Activated T-cell treated with anti-CD3 and anti-CD28 coated beads, Interleukin-2, amount 50 U/mL, for 24 hours (primary cell): ENCODE results near the gene S100A13.
"Not testable (repeated sequence)": the region's sequence is repeated elsewhere in the genome, so short reads cannot be mapped to it uniquely, and the experiment has no call there.

Experiments
- DNase-seq: peaks from one replicate; pipeline ENCODE4 v3.0.0-alpha.2; 2020
- H3K27ac Mint-ChIP-seq: 2 replicates; pipeline ENCODE4 v1.8.0; 2020; ENCODE audit warnings: mild to moderate bottlenecking, mixed read lengths
- H3K27me3 Mint-ChIP-seq: 2 replicates; pipeline ENCODE4 v1.8.0; 2020; ENCODE audit warnings: mixed read lengths
- H3K36me3 Mint-ChIP-seq: 2 replicates; pipeline ENCODE4 v1.8.0; 2020; ENCODE audit warnings: low read depth, mixed read lengths
- H3K4me1 Mint-ChIP-seq: 2 replicates; pipeline ENCODE4 v1.8.0; 2020; ENCODE audit warnings: low read depth, mixed read lengths
- H3K4me3 Mint-ChIP-seq: 2 replicates; pipeline ENCODE4 v1.8.0; 2020; ENCODE audit warnings: mild to moderate bottlenecking, moderate library complexity, mixed read lengths
- H3K9me3 Mint-ChIP-seq: 2 replicates; pipeline ENCODE4 v1.8.0; 2020; ENCODE audit warnings: mixed read lengths

The S100A13 gene

GRCh38 chr1:153626904-153627714 lies at the start of gene S100A13:
S100A13 (minus strand) TSS chr1:153627505; CDS start chr1:153626472, 1,033 bp downstream.
- peaks cover 16% of the 10 kb centered on the region for H3K27me3 Mint-ChIP-seq

GRCh38 chr1:153673511-153673910 lies 46.2 kb upstream of the S100A13 start:
- Mint-ChIP-seq H3K4me1 (peaks cover 35% of the 10 kb centered on the region), H3K4me3 (no peak overlapping the region), H3K9me3 (no peaks in the 10 kb centered on the region), H3K36me3 (no peaks in the 10 kb centered on the region), H3K27me3 (peaks cover 20% of the 10 kb centered on the region), H3K27ac (no peak overlapping the region)
- DNase-seq: no peak

More at GRCh38 chr1:153626904-153627714, at the start of gene S100A13:
- no peak for DNase-seq
- Mint-ChIP-seq H3K4me3 (no peak within 1 kb of the TSS), H3K9me3 (no peaks in the 10 kb centered on the region), H3K4me1 (peaks cover 15% of the 10 kb centered on the region), H3K27ac (no peak within 1 kb of the TSS), H3K36me3 (peaks cover 2% of the 10 kb centered on the region)

- not testable (repeated sequence) for H3K9me3 Mint-ChIP-seq, H3K27ac Mint-ChIP-seq, H3K4me3 Mint-ChIP-seq, H3K27me3 Mint-ChIP-seq, H3K36me3 Mint-ChIP-seq
- peak; percentile 77 for DNase-seq
- H3K4me1 Mint-ChIP-seq: peaks cover 36% of the 10 kb centered on the region
Observed at GRCh38 chr1:153671628-153672353, 44.5 kb upstream of the S100A13 start.

- no peaks in the 10 kb centered on the region for H3K36me3 Mint-ChIP-seq
- H3K4me1 Mint-ChIP-seq: peaks cover 36% of the 10 kb centered on the region
- DNase-seq: peak; percentile 94
- H3K4me3 Mint-ChIP-seq: no peak within 1 kb of the TSS
- H3K27ac Mint-ChIP-seq: no peak within 1 kb of the TSS
- H3K27me3 Mint-ChIP-seq: no peaks in the 10 kb centered on the region
- H3K9me3 Mint-ChIP-seq: no peaks in the 10 kb centered on the region
Observed at GRCh38 chr1:153670859-153671627, 43.7 kb upstream of the S100A13 start, which contains the start of gene ILF2. ILF2 (minus strand) TSS chr1:153670993; CDS start chr1:153670922, 71 bp downstream.

GRCh38 chr1:153670257-153670858 lies 43.1 kb upstream of the S100A13 start:
- Mint-ChIP-seq H3K27ac (no peak overlapping the region), H3K36me3 (no peaks in the 10 kb centered on the region), H3K27me3 (no peaks in the 10 kb centered on the region), H3K4me3 (no peak overlapping the region), H3K4me1 (peaks cover 38% of the 10 kb centered on the region), H3K9me3 (no peaks in the 10 kb centered on the region)
- DNase-seq: no peak

GRCh38 chr1:153669606-153670005 lies 42.3 kb upstream of the S100A13 start:
- Mint-ChIP-seq H3K9me3 (no peaks in the 10 kb centered on the region), H3K4me3 (no peak overlapping the region), H3K27me3 (no peaks in the 10 kb centered on the region), H3K36me3 (no peaks in the 10 kb centered on the region), H3K27ac (no peak overlapping the region), H3K4me1 (peaks cover 40% of the 10 kb centered on the region)
- no peak for DNase-seq

GRCh38 chr1:153668672-153669071 lies 41.4 kb upstream of the S100A13 start:
- not testable (repeated sequence) for H3K27ac Mint-ChIP-seq, H3K4me3 Mint-ChIP-seq, H3K9me3 Mint-ChIP-seq, H3K36me3 Mint-ChIP-seq, H3K27me3 Mint-ChIP-seq
- DNase-seq: peak; percentile 16
- H3K4me1 Mint-ChIP-seq: peaks cover 40% of the 10 kb centered on the region

- H3K27ac Mint-ChIP-seq: no peak overlapping the region
- no peaks in the 10 kb centered on the region for H3K27me3 Mint-ChIP-seq
- peak; percentile 20 for DNase-seq
- H3K4me3 Mint-ChIP-seq: no peak overlapping the region
- no peaks in the 10 kb centered on the region for H3K36me3 Mint-ChIP-seq
- peaks cover 38% of the 10 kb centered on the region for H3K4me1 Mint-ChIP-seq
- no peaks in the 10 kb centered on the region for H3K9me3 Mint-ChIP-seq
Observed at GRCh38 chr1:153667439-153667838, 40.1 kb upstream of the S100A13 start.

- H3K36me3 Mint-ChIP-seq: peaks cover 14% of the 10 kb centered on the region
- H3K4me3 Mint-ChIP-seq: no peak overlapping the region
- DNase-seq: no peak
- H3K4me1 Mint-ChIP-seq: peaks cover 26% of the 10 kb centered on the region
- peak overlapping the region; percentile 64 for H3K27ac Mint-ChIP-seq
- H3K27me3 Mint-ChIP-seq: no peaks in the 10 kb centered on the region
- H3K9me3 Mint-ChIP-seq: no peaks in the 10 kb centered on the region
Observed at GRCh38 chr1:153663211-153663610, 35.9 kb upstream of the S100A13 start.

- Mint-ChIP-seq H3K4me3 (no peak overlapping the region), H3K4me1 (peaks cover 20% of the 10 kb centered on the region), H3K27me3 (no peaks in the 10 kb centered on the region), H3K27ac (peak overlapping the region; percentile 68), H3K9me3 (no peaks in the 10 kb centered on the region), H3K36me3 (peaks cover 14% of the 10 kb centered on the region)
- no peak for DNase-seq
Observed at GRCh38 chr1:153662269-153662668, 35.0 kb upstream of the S100A13 start.

GRCh38 chr1:153661111-153661708 lies 33.9 kb upstream of the S100A13 start:
- no peaks in the 10 kb centered on the region for H3K9me3 Mint-ChIP-seq
- no peaks in the 10 kb centered on the region for H3K27me3 Mint-ChIP-seq
- no peak overlapping the region for H3K4me3 Mint-ChIP-seq
- H3K27ac Mint-ChIP-seq: peak overlapping the region; percentile 68
- H3K36me3 Mint-ChIP-seq: peaks cover 14% of the 10 kb centered on the region
- no peak for DNase-seq
- peaks cover 18% of the 10 kb centered on the region for H3K4me1 Mint-ChIP-seq

GRCh38 chr1:153659656-153660055 lies 32.4 kb upstream of the S100A13 start:
- H3K27ac Mint-ChIP-seq: peak overlapping the region; percentile 97

GRCh38 chr1:153659175-153659534 lies 31.9 kb upstream of the S100A13 start:
- Mint-ChIP-seq H3K9me3 (no peaks in the 10 kb centered on the region), H3K36me3 (peaks cover 14% of the 10 kb centered on the region), H3K27me3 (no peaks in the 10 kb centered on the region), H3K27ac (peak overlapping the region; percentile 97), H3K4me1 (peaks cover 14% of the 10 kb centered on the region), H3K4me3 (peak overlapping the region; percentile 97)
- DNase-seq: no peak

More at GRCh38 chr1:153659656-153660055, 32.4 kb upstream of the S100A13 start:
- H3K36me3 Mint-ChIP-seq: peaks cover 14% of the 10 kb centered on the region
- no peaks in the 10 kb centered on the region for H3K9me3 Mint-ChIP-seq
- no peak for DNase-seq
- H3K4me1 Mint-ChIP-seq: peaks cover 14% of the 10 kb centered on the region
- H3K27me3 Mint-ChIP-seq: no peaks in the 10 kb centered on the region
- H3K4me3 Mint-ChIP-seq: peak overlapping the region; percentile 97
